Measurements from ENCODE around the gene ZNF397. TPM values are rescaled to one million over a fixed set of nuclear protein-coding genes. Genes with fewer than 3 reads are reported as not detected.

The ZNF397 gene
- total and polyA plus RNA-seq, 2 donors (not counting 3 experiments of a cell fraction or from before 2014, with no cell fraction given): 1.5 to 5.5 TPM

GRCh38 chr18:35231052-35231451 lies 9.8 kb upstream of the ZNF397 start:
- peak; percentile 78 to 82 for TF ChIP-seq CTCF (IDR thresholded peaks at IDR 0.05; ENCODE audit: extremely low read depth in 1 of 2, insufficient read depth in 1 of 2, low read depth in 1 of 2, low read length in 2 of 2)
- TF ChIP-seq MYC (IDR thresholded peaks at IDR 0.05; ENCODE audit: low read depth, low read length): no peak
- TF ChIP-seq MAX (IDR thresholded peaks at IDR 0.05; ENCODE audit: insufficient read depth, insufficient read length): no peak
- Histone ChIP-seq H3K9me1 (replicated peaks; ENCODE audit: control insufficient read depth, extremely low read depth, insufficient read depth, low read length) (no peaks in the 10 kb centered on the region), H3K4me2 (ENCODE audit: insufficient read depth, low read length) (peak overlapping the region; percentile 60), H3K36me3 (ENCODE audit: control insufficient read depth in 2 of 2, extremely low read depth in 1 of 2, insufficient read depth in 2 of 2, low read length in 2 of 2) (no peaks in the 10 kb centered on the region), H3K27me3 (ENCODE audit: control insufficient read depth in 2 of 2, insufficient read depth in 2 of 2, low read length in 2 of 2) (no peaks in the 10 kb centered on the region), H3K9me3 (replicated peaks; ENCODE audit: control insufficient read depth, insufficient read depth, low read length) (no peaks in the 10 kb centered on the region), H3K79me2 (ENCODE audit: control insufficient read depth, insufficient read depth, low read length) (no peaks in the 10 kb centered on the region), H3K4me3 (replicated peaks in 1 of 3; ENCODE audit: insufficient read depth in 1 of 3, low read depth in 1 of 3, low read length in 3 of 3) (no peak overlapping the region), H4K20me1 (replicated peaks; ENCODE audit: control insufficient read depth, extremely low read depth, insufficient read depth, low read length) (no peaks in the 10 kb centered on the region), H3K9ac (replicated peaks; ENCODE audit: extremely low read depth, insufficient read depth, low read length) (no peak overlapping the region), H3K4me1 (ENCODE audit: control insufficient read depth, extremely low read depth, insufficient read depth, low read length) (no peaks in the 10 kb centered on the region), H2AFZ (ENCODE audit: low read depth, low read length) (peak overlapping the region; percentile 51), H3K27ac (ENCODE audit: insufficient read depth, low read depth, low read length) (no peak overlapping the region)
- DNase-seq (ENCODE audit: low read depth, low spot score) (peak; percentile 79), FAIRE-seq (peak; percentile 88)
- dilution Hi-C loops (cut with MboI; ENCODE audit: extremely low pct_ligation_motif_present, low sequenced_read_pairs): no loop called here
- BruUV-seq (replicated peaks): no TSS peak
- intact Hi-C loops (cut with micrococcal nuclease): loop anchor here (1.0 to 10.0 kb wide), 8 partner anchors 60 to 724 kb away; partner anchors contain the start of genes GALNT1, INO80C and ZSCAN30
- ChIA-PET CTCF (interaction anchor here (0.6 to 5.6 kb wide), 11 partner anchors 22 to 155 kb away, joined by 3 to 121 read pairs (median 5); partner anchors contain the start of gene ZNF24), POLR2A (no interaction called here)

- FAIRE-seq: no peak
- dilution Hi-C loops (cut with MboI; ENCODE audit: extremely low pct_ligation_motif_present, low sequenced_read_pairs): no loop called here
- TF ChIP-seq MAX (IDR thresholded peaks at IDR 0.05; ENCODE audit: insufficient read depth, insufficient read length) (no peak), POLR2A (IDR thresholded peaks at IDR 0.05; ENCODE audit: low read depth, low read length) (no peak), FOS (IDR thresholded peaks at IDR 0.05; ENCODE audit: borderline replicate concordance, insufficient read depth, low read length) (no peak), CTCF (IDR thresholded peaks at IDR 0.05; ENCODE audit: extremely low read depth in 1 of 2, insufficient read depth in 1 of 2, low read depth in 1 of 2, low read length in 2 of 2) (no peak), EZH2 (IDR thresholded peaks at IDR 0.05; ENCODE audit: borderline replicate concordance, low read depth, low read length, severe bottlenecking) (no peak), POLR2AphosphoS5 (IDR thresholded peaks at IDR 0.05; ENCODE audit: insufficient read depth, low read depth, low read length) (no peak), GATA2 (IDR thresholded peaks at IDR 0.05; ENCODE audit: insufficient read depth, insufficient read length, low read depth, low read length) (no peak), JUN (IDR thresholded peaks at IDR 0.05; ENCODE audit: borderline replicate concordance, insufficient read depth, insufficient read length, low read depth) (no peak)
Observed at GRCh38 chr18:35236571-35237363, 4.1 kb upstream of the ZNF397 start.

More at GRCh38 chr18:35236571-35237363, 4.1 kb upstream of the ZNF397 start:
- H3K36me3 ChIP-seq (ENCODE audit: control insufficient read depth in 2 of 2, extremely low read depth in 1 of 2, insufficient read depth in 2 of 2, low read length in 2 of 2): no peaks in the 10 kb centered on the region
- no peak overlapping the region for H3K4me2 ChIP-seq (ENCODE audit: insufficient read depth, low read length)
- H3K27ac ChIP-seq (ENCODE audit: insufficient read depth, low read depth, low read length): no peak overlapping the region
- no peak for DNase-seq (ENCODE audit: low read depth, low spot score)
- BruUV-seq (replicated peaks): no TSS peak
- H3K79me2 ChIP-seq (ENCODE audit: control insufficient read depth, insufficient read depth, low read length): no peaks in the 10 kb centered on the region
- CTCF ChIA-PET: no interaction called here
- H3K4me3 ChIP-seq (replicated peaks in 1 of 3; ENCODE audit: insufficient read depth in 1 of 3, low read depth in 1 of 3, low read length in 3 of 3): no peak overlapping the region
- H3K4me1 ChIP-seq (ENCODE audit: control insufficient read depth, extremely low read depth, insufficient read depth, low read length): peaks cover 8% of the 10 kb centered on the region
- no peak overlapping the region for H2AFZ ChIP-seq (ENCODE audit: low read depth, low read length)
- H3K9me1 ChIP-seq (replicated peaks; ENCODE audit: control insufficient read depth, extremely low read depth, insufficient read depth, low read length): no peaks in the 10 kb centered on the region
- no peaks in the 10 kb centered on the region for H4K20me1 ChIP-seq (replicated peaks; ENCODE audit: control insufficient read depth, extremely low read depth, insufficient read depth, low read length)
- intact Hi-C loops (cut with micrococcal nuclease): loop anchor here (10.0 kb wide), 2 partner anchors 348 to 718 kb away; partner anchors contain the start of gene GALNT1
- no peak overlapping the region for H3K9ac ChIP-seq (replicated peaks; ENCODE audit: extremely low read depth, insufficient read depth, low read length)
- POLR2A ChIA-PET: no interaction called here
- H3K9me3 ChIP-seq (replicated peaks; ENCODE audit: control insufficient read depth, insufficient read depth, low read length): no peaks in the 10 kb centered on the region
- H3K27me3 ChIP-seq (ENCODE audit: control insufficient read depth in 2 of 2, insufficient read depth in 2 of 2, low read length in 2 of 2): no peaks in the 10 kb centered on the region

All from endothelial cell of umbilical vein (primary cell).